Thymus (tissue), 11 donors: ENCODE results near the gene SLC17A9. TPM values are rescaled to one million over a fixed set of nuclear protein-coding genes. Genes with fewer than 3 reads are reported as not detected.
"Not testable (repeated sequence)": the region's sequence is repeated elsewhere in the genome, so short reads cannot be mapped to it uniquely, and the experiment has no call there.

Source experiments
- DNase-seq, 9 donors: peaks; one replicate each; pipeline ENCODE4 v3.0.0-alpha.2; 2013; ENCODE audit warnings: low spot score in 9 of 9, low read depth in 6 of 9, missing footprints in 1 of 9
- H3K27ac ChIP-seq, 2 donors: one replicate each; pipeline ENCODE4 v1.5.1; 2013; ENCODE audit warnings: control low read depth in 1 of 2, low read depth in 1 of 2, low read length in 1 of 2, mild to moderate bottlenecking in 1 of 2, moderate library complexity in 1 of 2
- H3K27me3 ChIP-seq, 2 donors: one replicate each; pipeline ENCODE4 v1.5.1; 2013; ENCODE audit warnings: low read length in 1 of 2; ENCODE audit not compliant: control insufficient read depth in 2 of 2, insufficient read depth in 1 of 2
- H3K36me3 ChIP-seq, 2 donors: one replicate each; pipeline ENCODE4 v1.5.1; 2013; ENCODE audit warnings: low read length in 1 of 2, mild to moderate bottlenecking in 1 of 2, moderate library complexity in 1 of 2; ENCODE audit not compliant: control insufficient read depth in 2 of 2, insufficient read depth in 2 of 2
- H3K4me1 ChIP-seq, 2 donors: one replicate each; pipeline ENCODE4 v1.5.1; 2013; ENCODE audit warnings: low read length in 2 of 2; ENCODE audit not compliant: control insufficient read depth in 2 of 2, insufficient read depth in 2 of 2
- H3K4me3 ChIP-seq, 2 donors: one replicate each; pipeline ENCODE4 v1.5.1; 2013; ENCODE audit warnings: low read length in 2 of 2, control low read depth in 1 of 2, mild to moderate bottlenecking in 1 of 2
- H3K9me3 ChIP-seq, 2 donors: one replicate each; pipeline ENCODE4 v1.5.1; 2013; ENCODE audit warnings: low read length in 1 of 2, mild to moderate bottlenecking in 1 of 2; ENCODE audit not compliant: control insufficient read depth in 2 of 2, insufficient read depth in 1 of 2
- WGBS: extraction: QIAGEN DNeasy Blood & Tissue Kit; methylation state at CpG from one replicate; pipeline ENCODE4 v1.1.7; 2013; 5-methylcytosine and 5-hydroxymethylcytosine counted together
- polyA plus RNA-seq: library from polyadenylated mRNA; stranded (reverse); fragments of 200-250 nt; gene quantifications from one replicate; pipeline ENCODE4 v1.2.3, GENCODE V29; 2013
- total RNA-seq: library from RNA; stranded (reverse); fragments of 120-200 nt; gene quantifications from one replicate; pipeline ENCODE4 v1.2.4, GENCODE V29; 2013
- donor health status: healthy.

SLC17A9 gene
- total and polyA plus RNA-seq, 2 donors, result 1.2 to 10.0 TPM

GRCh38 chr20:62918147-62918546, 34.4 kb upstream of the SLC17A9 start:
- Histone ChIP-seq H3K9me3 (no peaks in the 10 kb centered on the region), H3K27ac (peak overlapping the region; percentile 61 to 70), H3K36me3 (peaks cover 11 to 13% of the 10 kb centered on the region in 2 donors), H3K4me3 (no peak overlapping the region), H3K27me3 (no peaks in the 10 kb centered on the region), H3K4me1 (peaks cover 55 to 80% of the 10 kb centered on the region in 2 donors)
- peak in 3 of 9 donors; percentile 38 to 77 (median 42) for DNase-seq
- WGBS, result 9% methylated on average over 3 of the region's 3 CpGs

- Histone ChIP-seq H3K27ac (peak overlapping the region; percentile 61 to 74), H3K4me1 (peaks cover 56 to 84% of the 10 kb centered on the region in 2 donors), H3K27me3 (no peaks in the 10 kb centered on the region), H3K9me3 (no peaks in the 10 kb centered on the region), H3K4me3 (peak overlapping the region in 1 of 2 donors; percentile 6), H3K36me3 (peaks cover 6% of the 10 kb centered on the region in 2 donors)
- WGBS, result 7% methylated on average over 6 of the region's 6 CpGs
- DNase-seq, result peak in 1 of 9 donors; percentile 72
Observed at GRCh38 chr20:62918831-62919230, 33.7 kb upstream of the SLC17A9 start.

- Histone ChIP-seq H3K27ac (peak overlapping the region in 1 of 2 donors; percentile 61), H3K4me1 (peaks cover 65 to 85% of the 10 kb centered on the region in 2 donors), H3K9me3 (no peaks in the 10 kb centered on the region), H3K27me3 (no peaks in the 10 kb centered on the region), H3K36me3 (no peaks in the 10 kb centered on the region), H3K4me3 (no peak overlapping the region)
- no peak for DNase-seq
- WGBS, result 91% methylated on average over 10 of the region's 10 CpGs
Observed at GRCh38 chr20:62920039-62920645, 32.4 kb upstream of the SLC17A9 start.

GRCh38 chr20:62921119-62921687, 31.3 kb upstream of the SLC17A9 start:
- no peaks in the 10 kb centered on the region for H3K36me3 ChIP-seq
- H3K4me3 ChIP-seq, result no peak overlapping the region
- WGBS, result 63% methylated on average over 8 of the region's 8 CpGs
- H3K27ac ChIP-seq, result peak overlapping the region in 1 of 2 donors; percentile 70
- H3K27me3 ChIP-seq, result no peaks in the 10 kb centered on the region
- H3K9me3 ChIP-seq, result no peaks in the 10 kb centered on the region
- peaks cover 59 to 80% of the 10 kb centered on the region in 2 donors for H3K4me1 ChIP-seq
- peak in 3 of 9 donors; percentile 49 to 73 (median 52) for DNase-seq

- WGBS, result 76% methylated on average over 14 of the region's 14 CpGs
- H3K27me3 ChIP-seq, result no peaks in the 10 kb centered on the region
- no peaks in the 10 kb centered on the region for H3K9me3 ChIP-seq
- H3K4me3 ChIP-seq, result no peak overlapping the region
- H3K4me1 ChIP-seq, result peaks cover 60 to 77% of the 10 kb centered on the region in 2 donors
- no peaks in the 10 kb centered on the region for H3K36me3 ChIP-seq
- DNase-seq, result peak in 1 of 9 donors; percentile 57
- H3K27ac ChIP-seq, result peak overlapping the region; percentile 63 to 64
Observed at GRCh38 chr20:62922451-62922921, 30.0 kb upstream of the SLC17A9 start.

GRCh38 chr20:62923059-62923668, 29.3 kb upstream of the SLC17A9 start:
- H3K27me3 ChIP-seq, H3K9me3 ChIP-seq, DNase-seq, H3K4me3 ChIP-seq, H3K36me3 ChIP-seq: not testable (repeated sequence)
- Histone ChIP-seq H3K27ac (peak overlapping the region; percentile 26 to 31), H3K4me1 (peaks cover 60 to 77% of the 10 kb centered on the region in 2 donors)
- WGBS, result 94% methylated on average over 17 of the region's 17 CpGs

- Histone ChIP-seq H3K27ac (peak overlapping the region; percentile 31 to 94), H3K27me3 (no peaks in the 10 kb centered on the region), H3K4me1 (peaks cover 55 to 80% of the 10 kb centered on the region in 2 donors), H3K4me3 (peak overlapping the region in 1 of 2 donors; percentile 96), H3K36me3 (peaks cover 0 to 3% of the 10 kb centered on the region in 2 donors), H3K9me3 (no peaks in the 10 kb centered on the region)
- 84% methylated on average over 7 of the region's 7 CpGs for WGBS
- DNase-seq, result no peak
Observed at GRCh38 chr20:62923669-62924441, 28.7 kb upstream of the SLC17A9 start.

GRCh38 chr20:62924442-62925075, 27.9 kb upstream of the SLC17A9 start:
- H3K27me3 ChIP-seq, result no peaks in the 10 kb centered on the region
- DNase-seq, result peak in 1 of 9 donors; percentile 38
- peaks cover 0 to 3% of the 10 kb centered on the region in 2 donors for H3K36me3 ChIP-seq
- peaks cover 51 to 77% of the 10 kb centered on the region in 2 donors for H3K4me1 ChIP-seq
- H3K9me3 ChIP-seq, result no peaks in the 10 kb centered on the region
- 76% methylated on average over 12 of the region's 12 CpGs for WGBS
- H3K27ac ChIP-seq, result peak overlapping the region; percentile 31 to 94
- H3K4me3 ChIP-seq, result peak overlapping the region; percentile 96 to 99
